ENCODE results near the gene MYB.

MYB gene

GRCh38 chr6:135167617-135168016 lies 13.5 kb upstream of the MYB start:
- H3K27ac ChIP-seq = no peak overlapping the region
- TF ChIP-seq CTCF (IDR thresholded peaks at IDR 0.05) (no peak), ZFX (IDR thresholded peaks at IDR 0.05; ENCODE audit: borderline replicate concordance) (no peak)

- TF ChIP-seq ZFX (IDR thresholded peaks at IDR 0.05; ENCODE audit: borderline replicate concordance) (no peak), CTCF (IDR thresholded peaks at IDR 0.05) (no peak)
- no peak overlapping the region for H3K27ac ChIP-seq
Observed at GRCh38 chr6:135168766-135169165, 12.3 kb upstream of the MYB start.

- H3K27ac ChIP-seq = no peak overlapping the region
- TF ChIP-seq ZFX (IDR thresholded peaks at IDR 0.05; ENCODE audit: borderline replicate concordance) (no peak), CTCF (IDR thresholded peaks at IDR 0.05) (no peak)
Observed at GRCh38 chr6:135170238-135170637, 10.9 kb upstream of the MYB start.

- H3K27ac ChIP-seq = no peak overlapping the region
- TF ChIP-seq ZFX (IDR thresholded peaks at IDR 0.05; ENCODE audit: borderline replicate concordance) (no peak), CTCF (IDR thresholded peaks at IDR 0.05) (no peak)
Observed at GRCh38 chr6:135170849-135171248, 10.3 kb upstream of the MYB start.

GRCh38 chr6:135173242-135173988 lies 7.7 kb upstream of the MYB start:
- TF ChIP-seq CTCF (IDR thresholded peaks at IDR 0.05) = no peak
- H3K27ac ChIP-seq = 0 out of 2 replicates have a peak overlapping the region, but pooled peaks have one; percentile 11

- H3K27ac ChIP-seq = 0 out of 2 replicates have a peak overlapping the region, but pooled peaks have one; percentile 11
- TF ChIP-seq CTCF (IDR thresholded peaks at IDR 0.05) = no peak
Observed at GRCh38 chr6:135173989-135174484, 7.1 kb upstream of the MYB start.

GRCh38 chr6:135176058-135176457 lies 5.0 kb upstream of the MYB start:
- no peak overlapping the region for H3K27ac ChIP-seq
- TF ChIP-seq ZFX (IDR thresholded peaks at IDR 0.05; ENCODE audit: borderline replicate concordance) = no peak

GRCh38 chr6:135176464-135176863 lies 4.6 kb upstream of the MYB start:
- no peak overlapping the region for H3K27ac ChIP-seq
- no peak for TF ChIP-seq ZFX (IDR thresholded peaks at IDR 0.05; ENCODE audit: borderline replicate concordance)
- no peak for TF ChIP-seq CTCF (IDR thresholded peaks at IDR 0.05)
